IMR-90 (cell line): ENCODE measurements around the gene BRINP3. TPM values are rescaled to one million over a fixed set of nuclear protein-coding genes. Genes with fewer than 3 reads are reported as not detected.
A peak's percentile ranks its signal among the peaks of the same experiment; 100 is the strongest.

Experiments used
- ATAC-seq: fragments of 200-7000 bp; cut with Tn5 transposase; 2 replicates; pipeline ENCODE4 v1.9.1; 2020; ENCODE audit warnings: low read depth, mild to moderate bottlenecking, moderate library complexity
- BruUV-seq: library from RNA; stranded (reverse); fragments of 400-500 nt; replicated peaks from 2 replicates; lab custom pipeline; 2021; lab: Mats Ljungman, UMichigan
- CTCF ChIA-PET: fragments of 300-600 bp; formaldehyde crosslinking; extraction: SDS; loops from one replicate; lab custom pipeline; 2021; ENCODE audit warnings: antibody characterized with exemption; lab: Yijun Ruan, JAX
- POLR2A ChIA-PET: fragments of 300-600 bp; sonication (Branson Sonifier 250); formaldehyde crosslinking; loops from one replicate; lab custom pipeline; 2022; ENCODE audit warnings: antibody characterized with exemption; ENCODE audit not compliant: unreplicated experiment; lab: Charles Lee
- DNase-seq: peaks from one replicate; pipeline ENCODE4 v3.0.0; 2013
- H2AFZ ChIP-seq: replicated peaks from 2 replicates; pipeline ENCODE3; 2013; ENCODE audit warnings: low read length, mild to moderate bottlenecking; ENCODE audit not compliant: poor library complexity
- H2AK5ac ChIP-seq: 2 replicates; pipeline ENCODE4 v1.6.1; 2013; ENCODE audit warnings: low read depth, low read length, inconsistent platforms
- H2AK9ac ChIP-seq: replicated peaks from 2 replicates; pipeline ENCODE3; 2013; ENCODE audit warnings: mild to moderate bottlenecking, low read depth, low read length, moderate library complexity; ENCODE audit not compliant: poor library complexity
- H2BK120ac ChIP-seq: 2 replicates; pipeline ENCODE4 v1.6.1; 2013; ENCODE audit warnings: low read depth, low read length, inconsistent platforms
- H2BK15ac ChIP-seq: 3 replicates; pipeline ENCODE4 v1.6.1; 2013; ENCODE audit warnings: low read depth, low read length, inconsistent platforms
- H2BK20ac ChIP-seq: 2 replicates; pipeline ENCODE4 v1.6.1; 2013; ENCODE audit warnings: low read depth, mild to moderate bottlenecking, inconsistent platforms, low read length, moderate library complexity
- H2BK5ac ChIP-seq: 2 replicates; pipeline ENCODE4 v1.6.1; 2013; ENCODE audit warnings: mild to moderate bottlenecking, low read depth, low read length, inconsistent platforms; ENCODE audit not compliant: poor library complexity, severe bottlenecking
- H3K14ac ChIP-seq: replicated peaks from 2 replicates; pipeline ENCODE4 v1.6.1; 2013; ENCODE audit warnings: low read depth, low read length, inconsistent platforms
- H3K18ac ChIP-seq: 2 replicates; pipeline ENCODE4 v1.6.1; 2013; ENCODE audit warnings: low read depth, low read length, control low read depth
- H3K23ac ChIP-seq: 2 replicates; pipeline ENCODE4 v1.6.1; 2013; ENCODE audit warnings: low read depth, low read length, inconsistent platforms
- H3K27ac ChIP-seq: 2 replicates; pipeline ENCODE4 v1.5.1; 2013; ENCODE audit warnings: mild to moderate bottlenecking, control low read depth, low read length; ENCODE audit not compliant: insufficient read depth
- H3K27me3 ChIP-seq: 2 replicates; pipeline ENCODE4 v1.6.1; 2013; ENCODE audit warnings: low read length; ENCODE audit not compliant: control insufficient read depth, insufficient read depth
- H3K36me3 ChIP-seq: 2 replicates; pipeline ENCODE4 v1.6.1; 2013; ENCODE audit warnings: low read length, mixed read lengths; ENCODE audit not compliant: control insufficient read depth, insufficient read depth
- H3K4ac ChIP-seq: 2 replicates; pipeline ENCODE4 v1.6.1; 2013; ENCODE audit warnings: low read depth, low read length, inconsistent platforms
- H3K4me1 ChIP-seq: 2 replicates; pipeline ENCODE4 v1.6.1; 2013; ENCODE audit warnings: low read length, mixed read lengths; ENCODE audit not compliant: control insufficient read depth, insufficient read depth
- H3K4me2 ChIP-seq: 2 replicates; pipeline ENCODE4 v1.6.1; 2013; ENCODE audit warnings: low read depth, mild to moderate bottlenecking, control low read depth, low read length, moderate library complexity
- H3K4me3 ChIP-seq: 2 replicates; pipeline ENCODE4 v1.5.1; 2013; ENCODE audit warnings: low read depth, mild to moderate bottlenecking, control low read depth, low read length, moderate library complexity; ENCODE audit not compliant: insufficient read depth
- H3K56ac ChIP-seq: 2 replicates; pipeline ENCODE4 v1.6.1; 2013; ENCODE audit warnings: low read length, inconsistent platforms; ENCODE audit not compliant: insufficient read depth; ENCODE audit errors: extremely low read depth
- H3K79me1 ChIP-seq, 2 experiments: 2 replicates each; pipeline ENCODE4 v1.6.1; 2013; ENCODE audit warnings: low read length in 2 of 2, inconsistent platforms in 1 of 2, low read depth in 1 of 2
- H3K9ac ChIP-seq: 2 replicates; pipeline ENCODE4 v1.6.1; 2013; ENCODE audit warnings: low read depth, low read length, control low read depth
- H3K9me1 ChIP-seq: 2 replicates; pipeline ENCODE4 v1.6.1; 2013; ENCODE audit warnings: low read length, inconsistent platforms; ENCODE audit not compliant: insufficient read depth
- H3K9me3 ChIP-seq: 2 replicates; pipeline ENCODE4 v1.6.1; 2013; ENCODE audit warnings: low read length; ENCODE audit not compliant: control insufficient read depth, insufficient read depth
- H4K20me1 ChIP-seq: 2 replicates; pipeline ENCODE4 v1.6.1; 2013; ENCODE audit warnings: low read length, inconsistent platforms; ENCODE audit not compliant: insufficient read depth
- H4K5ac ChIP-seq: 2 replicates; pipeline ENCODE4 v1.6.1; 2013; ENCODE audit warnings: mild to moderate bottlenecking, low read depth, low read length, control low read depth
- H4K8ac ChIP-seq, 2 experiments: 2 replicates each; pipeline ENCODE4 v1.6.1; 2013; ENCODE audit warnings: low read depth in 2 of 2, low read length in 2 of 2, control low read depth in 1 of 2, inconsistent platforms in 1 of 2
- H4K91ac ChIP-seq: 2 replicates; pipeline ENCODE4 v1.6.1; 2013; ENCODE audit warnings: low read depth, low read length, inconsistent platforms; ENCODE audit not compliant: insufficient read depth
- CEBPB ChIP-seq: IDR thresholded peaks from 2 replicates; pipeline ENCODE4 v1.6.1; 2012; ENCODE audit warnings: low read depth, low read length, improper control_type of control experiment
- RAD21 ChIP-seq: IDR thresholded peaks from 2 replicates; pipeline ENCODE4 v1.6.1; 2012; ENCODE audit warnings: low read length, improper control_type of control experiment
- RCOR1 ChIP-seq: IDR thresholded peaks from 2 replicates; pipeline ENCODE4 v1.6.1; 2012; ENCODE audit warnings: mild to moderate bottlenecking, low read length, improper control_type of control experiment; ENCODE audit not compliant: insufficient replicate concordance
- whole genome bisulfite sequencing, 2 experiments: methylation state at CpG; one replicate each; pipeline versions ENCODE4 v1.1.5 to v1.1.7; 2013; ENCODE audit warnings: missing lambda C conversion rate in 2 of 2; ENCODE audit not compliant: insufficient read length in 1 of 2; ENCODE audit errors: extremely low coverage in 2 of 2; 5-methylcytosine and 5-hydroxymethylcytosine counted together
- dilution Hi-C: fragments of 300-500 bp; cut with HindIII; formaldehyde crosslinking; loops from one replicate; pipeline ENCODE4 v1.14.3; 2018; ENCODE audit warnings: low sequenced_read_pairs; ENCODE audit not compliant: unreplicated experiment
- in situ Hi-C: fragments of 300-500 bp; cut with MboI; formaldehyde crosslinking; loops from 3 replicates; pipeline ENCODE4 v1.14.3; 2019; ENCODE audit warnings: low sequenced_read_pairs, inconsistent platforms, mixed read lengths
- intact Hi-C: fragments of 100-400 bp; cut with micrococcal nuclease; formaldehyde crosslinking; loops from 2 replicates; pipeline ENCODE4 v1.10.0; 2022
- polyA plus RNA-seq, 3 experiments: library from polyadenylated mRNA; depleted of rRNA; stranded (reverse); fragments of >200 nt; gene quantifications; 2 replicates each; pipeline ENCODE4 v1.2.3, GENCODE V29; 2012; ENCODE audit warnings: low replicate concordance in 1 of 3
- total RNA-seq: library from RNA; depleted of rRNA; stranded (reverse); fragments of >200 nt; gene quantifications from 2 replicates; pipeline ENCODE4 v1.2.3, GENCODE V29; 2012

BRINP3 gene
- total and polyA plus RNA-seq, 2 of the 4 experiments (the other 2 are of a cell fraction) = 0.15 to 0.36 TPM

DNA sequence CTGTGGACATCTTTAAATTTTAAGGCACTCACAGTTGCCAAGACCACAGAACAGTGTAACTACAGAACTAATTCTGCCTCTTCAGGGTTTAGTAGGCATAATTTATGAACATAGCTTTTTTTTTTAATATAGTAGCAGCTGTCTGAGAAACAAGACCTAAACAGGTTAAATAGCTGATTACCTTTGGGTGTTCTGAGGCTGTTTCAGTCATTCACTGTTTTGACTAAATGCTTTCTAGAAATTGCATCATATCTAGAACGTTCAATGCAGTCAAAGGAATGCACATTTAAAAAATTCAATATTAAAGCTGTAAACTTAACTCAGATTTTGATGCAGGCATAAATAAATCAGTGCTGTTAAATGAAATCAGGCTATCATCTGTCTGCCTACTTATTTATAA is 101.6 kb downstream of the BRINP3 start:
- Histone ChIP-seq H3K36me3 (no peaks in the 10 kb centered on the region), H3K79me1 (no peaks in the 10 kb centered on the region), H3K4ac (no peak overlapping the region), H3K23ac (no peak overlapping the region), H3K4me3 (no peak overlapping the region), H3K9me1 (no peaks in the 10 kb centered on the region), H2BK120ac (no peak overlapping the region), H2BK5ac (no peak overlapping the region), H2AK9ac (no peak overlapping the region), H3K4me1 (no peaks in the 10 kb centered on the region), H3K18ac (no peak overlapping the region), H4K5ac (no peak overlapping the region), H2AFZ (no peak overlapping the region), H3K9ac (no peak overlapping the region), H3K14ac (no peak overlapping the region), H3K27me3 (no peaks in the 10 kb centered on the region), H4K8ac (no peak overlapping the region), H4K91ac (no peak overlapping the region), H2BK15ac (no peak overlapping the region), H3K9me3 (no peaks in the 10 kb centered on the region), H2AK5ac (no peak overlapping the region), H3K56ac (no peak overlapping the region), H4K20me1 (no peaks in the 10 kb centered on the region), H3K27ac (no peak overlapping the region), H2BK20ac (no peak overlapping the region), H3K4me2 (no peak overlapping the region)
- TF ChIP-seq RCOR1 = no peak
- no peak for TF ChIP-seq RAD21
- TF ChIP-seq CEBPB = peak; percentile 80
- in situ Hi-C loops (no loop called here), intact Hi-C loops (loop anchor here (10.0 kb wide), 1 partner anchor 671 kb away; no protein-coding TSS in a partner anchor), dilution Hi-C loops (no loop called here)
- POLR2A ChIA-PET = no interaction called here
- DNase-seq (no peak), ATAC-seq (no peak)
- CTCF ChIA-PET = no interaction called here
- no CpG with 5 or more reads among the region's 1 CpG for WGBS, 2 experiments
- no TSS peak for BruUV-seq
